SJSA1 (cell line): ENCODE data around the gene PLCH2. TPM values are rescaled to one million over a fixed set of nuclear protein-coding genes. Genes with fewer than 3 reads are reported as not detected.

ENCODE experiments used
- DNase-seq, 2 experiments: peaks; one replicate each; pipeline ENCODE4 v3.0.0-alpha.2; 2015 to 2020; ENCODE audit warnings: low spot score in 2 of 2, low read depth in 1 of 2
- H3K27ac ChIP-seq: fragments of 250-450 bp; sonication (Bioruptor Pico); 2 replicates; pipeline ENCODE4 v1.5.1; 2020; ENCODE audit warnings: mild to moderate bottlenecking, moderate library complexity
- H3K27me3 ChIP-seq: fragments of 250-450 bp; sonication (Bioruptor Pico); replicated peaks from 2 replicates; pipeline ENCODE4 v1.5.1; 2020; ENCODE audit warnings: mild to moderate bottlenecking, moderate library complexity
- H3K36me3 ChIP-seq: fragments of 250-450 bp; sonication (Bioruptor Pico); 2 replicates; pipeline ENCODE4 v1.5.1; 2020; ENCODE audit warnings: mild to moderate bottlenecking
- H3K4me1 ChIP-seq: fragments of 250-450 bp; sonication (Bioruptor Pico); replicated peaks from 2 replicates; pipeline ENCODE4 v1.6.1; 2021; ENCODE audit warnings: mild to moderate bottlenecking
- H3K4me3 ChIP-seq: fragments of 250-450 bp; sonication (Bioruptor Pico); 2 replicates; pipeline ENCODE4 v1.5.1; 2020; ENCODE audit warnings: mild to moderate bottlenecking
- H3K9me3 ChIP-seq: fragments of 250-450 bp; sonication (Bioruptor Pico); replicated peaks from 2 replicates; pipeline ENCODE4 v1.5.1; 2020; ENCODE audit warnings: mild to moderate bottlenecking
- total RNA-seq: library from RNA; depleted of rRNA; stranded (reverse); fragments of >200 nt; shearing (Covaris generic); gene quantifications from 2 replicates; pipeline ENCODE4 v1.2.3, GENCODE V29; 2014

Gene PLCH2
- total RNA-seq, 1 experiment from 2014 or later, result 0.24 TPM

- no peaks in the 10 kb centered on the region for H3K36me3 ChIP-seq
- peaks cover 35% of the 10 kb centered on the region for H3K27me3 ChIP-seq
- no peak overlapping the region for H3K4me3 ChIP-seq
- no peak for DNase-seq
- no peak overlapping the region for H3K27ac ChIP-seq
- H3K9me3 ChIP-seq, result no peaks in the 10 kb centered on the region
- peaks cover 11% of the 10 kb centered on the region for H3K4me1 ChIP-seq
These were observed 6.8 kb upstream of the PLCH2 start for GRCh38 chr1:2469103-2469940.

GRCh38 chr1:2470290-2471158, 5.6 kb upstream of the PLCH2 start:
- no peak for DNase-seq
- Histone ChIP-seq H3K27me3 (peaks cover 28% of the 10 kb centered on the region), H3K36me3 (no peaks in the 10 kb centered on the region), H3K4me3 (no peak overlapping the region), H3K9me3 (no peaks in the 10 kb centered on the region), H3K4me1 (peaks cover 11% of the 10 kb centered on the region), H3K27ac (no peak overlapping the region)

GRCh38 chr1:2471159-2471471, 5.0 kb upstream of the PLCH2 start:
- Histone ChIP-seq H3K9me3 (no peaks in the 10 kb centered on the region), H3K4me3 (no peak overlapping the region), H3K27ac (no peak overlapping the region), H3K27me3 (peaks cover 28% of the 10 kb centered on the region), H3K36me3 (no peaks in the 10 kb centered on the region), H3K4me1 (peaks cover 11% of the 10 kb centered on the region)
- no peak for DNase-seq

- Histone ChIP-seq H3K4me1 (peaks cover 11% of the 10 kb centered on the region), H3K27me3 (peaks cover 28% of the 10 kb centered on the region), H3K4me3 (no peak overlapping the region), H3K27ac (no peak overlapping the region), H3K36me3 (no peaks in the 10 kb centered on the region), H3K9me3 (no peaks in the 10 kb centered on the region)
- DNase-seq, result no peak
These were observed 4.5 kb upstream of the PLCH2 start for GRCh38 chr1:2471587-2472001.

- no peak overlapping the region for H3K4me3 ChIP-seq
- DNase-seq, result no peak
- H3K4me1 ChIP-seq, result peaks cover 11% of the 10 kb centered on the region
- H3K27ac ChIP-seq, result no peak overlapping the region
- H3K36me3 ChIP-seq, result no peaks in the 10 kb centered on the region
- no peaks in the 10 kb centered on the region for H3K9me3 ChIP-seq
- H3K27me3 ChIP-seq, result peaks cover 28% of the 10 kb centered on the region
These were observed 4.0 kb upstream of the PLCH2 start for GRCh38 chr1:2472109-2472508.

GRCh38 chr1:2472561-2473177, 3.4 kb upstream of the PLCH2 start:
- H3K4me3 ChIP-seq, result no peak overlapping the region
- H3K36me3 ChIP-seq, result no peaks in the 10 kb centered on the region
- peaks cover 11% of the 10 kb centered on the region for H3K4me1 ChIP-seq
- DNase-seq, result no peak
- H3K27ac ChIP-seq, result no peak overlapping the region
- no peaks in the 10 kb centered on the region for H3K9me3 ChIP-seq
- H3K27me3 ChIP-seq, result peaks cover 28% of the 10 kb centered on the region

- no peak for DNase-seq
- peaks cover 11% of the 10 kb centered on the region for H3K4me1 ChIP-seq
- no peaks in the 10 kb centered on the region for H3K36me3 ChIP-seq
- no peak overlapping the region for H3K4me3 ChIP-seq
- no peak overlapping the region for H3K27ac ChIP-seq
- peaks cover 24% of the 10 kb centered on the region for H3K27me3 ChIP-seq
- no peaks in the 10 kb centered on the region for H3K9me3 ChIP-seq
These were observed 2.9 kb upstream of the PLCH2 start for GRCh38 chr1:2473198-2473597.

- DNase-seq, result no peak
- Histone ChIP-seq H3K4me3 (no peak overlapping the region), H3K4me1 (peaks cover 11% of the 10 kb centered on the region), H3K9me3 (no peaks in the 10 kb centered on the region), H3K27me3 (peaks cover 18% of the 10 kb centered on the region), H3K36me3 (no peaks in the 10 kb centered on the region), H3K27ac (no peak overlapping the region)
These were observed 1.8 kb upstream of the PLCH2 start for GRCh38 chr1:2474104-2474844.

GRCh38 chr1:2474933-2475371, 1.1 kb upstream of the PLCH2 start:
- no peaks in the 10 kb centered on the region for H3K36me3 ChIP-seq
- H3K27ac ChIP-seq, result no peak overlapping the region
- no peaks in the 10 kb centered on the region for H3K9me3 ChIP-seq
- H3K27me3 ChIP-seq, result peaks cover 16% of the 10 kb centered on the region; the same call in 1 of the 2 replicates
- peaks cover 11% of the 10 kb centered on the region for H3K4me1 ChIP-seq
- H3K4me3 ChIP-seq, result no peak overlapping the region
- no peak for DNase-seq

GRCh38 chr1:2475571-2475970, 518 bp upstream of the PLCH2 start:
- H3K27ac ChIP-seq, result no peak overlapping the region
- peaks cover 12% of the 10 kb centered on the region; the same call in 1 of the 2 replicates for H3K27me3 ChIP-seq
- H3K4me3 ChIP-seq, result no peak overlapping the region
- no peak for DNase-seq
- no peaks in the 10 kb centered on the region for H3K36me3 ChIP-seq
- no peaks in the 10 kb centered on the region for H3K9me3 ChIP-seq
- H3K4me1 ChIP-seq, result peaks cover 11% of the 10 kb centered on the region

- no peaks in the 10 kb centered on the region for H3K36me3 ChIP-seq
- DNase-seq, result no peak
- H3K27ac ChIP-seq, result no peak overlapping the region
- peaks cover 5% of the 10 kb centered on the region for H3K4me1 ChIP-seq
- H3K4me3 ChIP-seq, result no peak overlapping the region
- peaks cover 8% of the 10 kb centered on the region; the same call in 1 of the 2 replicates for H3K27me3 ChIP-seq
- no peaks in the 10 kb centered on the region for H3K9me3 ChIP-seq
These were observed 1.2 kb downstream of the PLCH2 start for GRCh38 chr1:2477309-2477708.

- Histone ChIP-seq H3K36me3 (no peaks in the 10 kb centered on the region), H3K4me1 (no peaks in the 10 kb centered on the region; the same call in 1 of the 2 replicates)
These were observed 1.9 kb downstream of the PLCH2 start for GRCh38 chr1:2477791-2478499.

GRCh38 chr1:2479186-2479585, 3.1 kb downstream of the PLCH2 start:
- DNase-seq, result no peak
- H3K27ac ChIP-seq, result no peak overlapping the region
- H3K9me3 ChIP-seq, result no peaks in the 10 kb centered on the region
- no peaks in the 10 kb centered on the region for H3K36me3 ChIP-seq
- H3K4me1 ChIP-seq, result no peaks in the 10 kb centered on the region
- H3K4me3 ChIP-seq, result no peak overlapping the region
- H3K27me3 ChIP-seq, result no peaks in the 10 kb centered on the region

More at GRCh38 chr1:2477791-2478499, 1.9 kb downstream of the PLCH2 start:
- Histone ChIP-seq H3K4me3 (no peak overlapping the region), H3K9me3 (no peaks in the 10 kb centered on the region), H3K27ac (no peak overlapping the region), H3K27me3 (0 out of 2 replicates have a peak, but pooled peaks cover 2% of the 10 kb centered on the region)
- no peak for DNase-seq
